GM18520 (cell line): ENCODE results near the gene AUTS2.

Experiments
- ATAC-seq: cut with Tn5 transposase; IDR thresholded peaks from one replicate; pipeline ENCODE4 v1.9.1; 2021; ENCODE audit not compliant: unreplicated experiment

AUTS2 gene

GRCh38 chr7:69963393-69963792, 365.1 kb downstream of the AUTS2 start:
- no peak for ATAC-seq

- no peak for ATAC-seq
These were observed 368.7 kb downstream of the AUTS2 start for GRCh38 chr7:69966766-69967591.

- ATAC-seq: peak; percentile 53
These were observed 369.6 kb downstream of the AUTS2 start for GRCh38 chr7:69967689-69968450.

- ATAC-seq: no peak
These were observed 370.8 kb downstream of the AUTS2 start for GRCh38 chr7:69968969-69969556.

- no peak for ATAC-seq
These were observed 383.4 kb downstream of the AUTS2 start for GRCh38 chr7:69981646-69982045.

GRCh38 chr7:69982197-69982596, 383.9 kb downstream of the AUTS2 start:
- no peak for ATAC-seq

GRCh38 chr7:69989551-69989950, 391.3 kb downstream of the AUTS2 start:
- no peak for ATAC-seq

- ATAC-seq: no peak
These were observed 394.7 kb downstream of the AUTS2 start for GRCh38 chr7:69992938-69993337.

GRCh38 chr7:69994218-69994617, 395.9 kb downstream of the AUTS2 start:
- no peak for ATAC-seq

- no peak for ATAC-seq
These were observed 396.7 kb downstream of the AUTS2 start for GRCh38 chr7:69994886-69995542.

- ATAC-seq: no peak
These were observed 397.8 kb downstream of the AUTS2 start for GRCh38 chr7:69996121-69996520.

- ATAC-seq: no peak
These were observed 402.6 kb downstream of the AUTS2 start for GRCh38 chr7:70000737-70001348.

- ATAC-seq: no peak
These were observed 407.2 kb downstream of the AUTS2 start for GRCh38 chr7:70005480-70005879.

GRCh38 chr7:70005891-70006260, 407.6 kb downstream of the AUTS2 start:
- ATAC-seq: no peak

- ATAC-seq: no peak
These were observed 408.1 kb downstream of the AUTS2 start for GRCh38 chr7:70006261-70006920.

- no peak for ATAC-seq
These were observed 410.2 kb downstream of the AUTS2 start for GRCh38 chr7:70008466-70008865.

- ATAC-seq: no peak
These were observed 416.4 kb downstream of the AUTS2 start for GRCh38 chr7:70014472-70015177.

- ATAC-seq: no peak
These were observed 417.1 kb downstream of the AUTS2 start for GRCh38 chr7:70015353-70015752.

- no peak for ATAC-seq
These were observed 417.9 kb downstream of the AUTS2 start for GRCh38 chr7:70016044-70016770.
